ENCODE measurements around the gene TSEN54.
A peak's percentile ranks its signal among the peaks of the same experiment; 100 is the strongest.

DNA sequence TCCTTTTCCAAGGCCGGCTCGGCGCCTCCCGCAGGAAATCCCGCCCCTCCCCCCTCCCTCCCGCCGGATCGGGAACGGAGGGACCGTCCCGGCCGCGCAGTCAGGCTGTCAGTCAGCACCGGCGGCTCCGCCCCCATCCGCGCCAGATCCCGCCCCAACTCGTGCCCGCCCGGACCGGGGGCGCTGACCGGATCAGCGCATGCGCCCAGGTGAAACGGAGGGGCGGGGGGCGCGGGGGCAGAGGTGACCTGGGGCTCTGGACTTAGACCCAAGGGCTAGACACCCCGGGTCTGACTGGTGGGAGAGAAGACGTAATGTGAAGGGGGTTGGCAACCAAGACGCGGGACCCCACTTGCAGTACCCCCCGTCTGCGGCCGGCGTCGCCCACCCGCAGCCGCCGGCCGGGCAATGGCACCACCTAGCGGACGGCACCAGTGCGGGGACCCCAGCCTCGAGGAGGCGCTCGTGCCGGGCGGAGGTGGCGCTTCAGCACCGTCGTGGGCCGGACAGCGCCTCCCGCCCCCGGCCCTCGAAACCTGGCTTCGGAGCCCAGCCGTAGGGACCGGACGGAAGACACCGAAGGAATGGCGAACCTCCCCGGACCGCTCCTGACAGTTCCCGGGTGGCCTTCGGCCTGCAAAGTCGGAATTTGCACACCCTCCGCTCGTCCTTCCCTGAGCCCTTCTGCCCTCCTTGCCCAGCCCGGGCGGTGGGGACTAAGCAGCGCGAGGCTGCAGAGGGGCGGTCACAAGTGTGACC lies 653 bp upstream of the TSEN54 start, which contains the start of gene CASKIN2:
- TF ChIP-seq, protein P1, sequence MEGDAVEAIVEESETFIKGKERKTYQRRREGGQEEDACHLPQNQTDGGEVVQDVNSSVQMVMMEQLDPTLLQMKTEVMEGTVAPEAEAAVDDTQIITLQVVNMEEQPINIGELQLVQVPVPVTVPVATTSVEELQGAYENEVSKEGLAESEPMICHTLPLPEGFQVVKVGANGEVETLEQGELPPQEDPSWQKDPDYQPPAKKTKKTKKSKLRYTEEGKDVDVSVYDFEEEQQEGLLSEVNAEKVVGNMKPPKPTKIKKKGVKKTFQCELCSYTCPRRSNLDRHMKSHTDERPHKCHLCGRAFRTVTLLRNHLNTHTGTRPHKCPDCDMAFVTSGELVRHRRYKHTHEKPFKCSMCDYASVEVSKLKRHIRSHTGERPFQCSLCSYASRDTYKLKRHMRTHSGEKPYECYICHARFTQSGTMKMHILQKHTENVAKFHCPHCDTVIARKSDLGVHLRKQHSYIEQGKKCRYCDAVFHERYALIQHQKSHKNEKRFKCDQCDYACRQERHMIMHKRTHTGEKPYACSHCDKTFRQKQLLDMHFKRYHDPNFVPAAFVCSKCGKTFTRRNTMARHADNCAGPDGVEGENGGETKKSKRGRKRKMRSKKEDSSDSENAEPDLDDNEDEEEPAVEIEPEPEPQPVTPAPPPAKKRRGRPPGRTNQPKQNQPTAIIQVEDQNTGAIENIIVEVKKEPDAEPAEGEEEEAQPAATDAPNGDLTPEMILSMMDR (IDR thresholded peaks at IDR 0.05; ENCODE audit: low read depth, low read length, poor library complexity, severe bottlenecking) = peak; percentile 99
- no peak for TF ChIP-seq EZH2phosphoT487 (IDR thresholded peaks at IDR 0.05; ENCODE audit: borderline replicate concordance, low read length)
